Stimulated activated CD4-positive, alpha-beta T cell treated with anti-CD3 and anti-CD28 coated beads, TNF-alpha, amount 100 ng/mL, for 1 hour (primary cell): ENCODE measurements around the gene SPACA9.
A peak's percentile ranks its signal among the peaks of the same experiment; 100 is the strongest.

Experiments used
- DNase-seq, 3 donors: peaks; one replicate each; pipeline ENCODE4 v3.0.0-alpha.2; 2020; ENCODE audit warnings: low read depth in 3 of 3, low spot score in 1 of 3

SPACA9 gene

DNA sequence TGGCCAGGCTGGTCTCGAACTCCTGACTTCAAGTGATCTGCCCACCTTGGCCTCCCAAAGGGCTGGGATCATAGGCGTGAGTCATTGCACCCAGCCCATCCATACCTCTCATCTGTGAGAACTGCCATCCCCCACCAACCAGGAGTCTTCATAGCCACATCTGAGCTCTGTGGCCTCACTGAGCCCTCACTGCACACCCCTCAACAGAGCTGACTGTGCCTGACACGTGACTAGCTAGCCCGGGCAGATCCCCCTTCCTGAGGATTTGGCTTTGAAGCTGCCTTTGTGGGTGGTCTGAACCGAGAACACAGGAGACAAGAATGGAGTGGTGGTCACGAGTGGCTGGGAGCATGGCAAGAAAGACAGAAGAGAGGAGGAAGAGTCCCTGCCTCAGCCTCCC, 16.2 kb upstream of the SPACA9 start:
- DNase-seq = no peak

GRCh38 chr9:132863096-132863495, 15.6 kb upstream of the SPACA9 start:
- DNase-seq = no peak

- DNase-seq = no peak
Observed at GRCh38 chr9:132864277-132864676, 14.4 kb upstream of the SPACA9 start.

- DNase-seq = no peak
Observed at GRCh38 chr9:132864691-132865090, 14.0 kb upstream of the SPACA9 start.

- no peak for DNase-seq
Observed at GRCh38 chr9:132866898-132867297, 11.8 kb upstream of the SPACA9 start.

DNA sequence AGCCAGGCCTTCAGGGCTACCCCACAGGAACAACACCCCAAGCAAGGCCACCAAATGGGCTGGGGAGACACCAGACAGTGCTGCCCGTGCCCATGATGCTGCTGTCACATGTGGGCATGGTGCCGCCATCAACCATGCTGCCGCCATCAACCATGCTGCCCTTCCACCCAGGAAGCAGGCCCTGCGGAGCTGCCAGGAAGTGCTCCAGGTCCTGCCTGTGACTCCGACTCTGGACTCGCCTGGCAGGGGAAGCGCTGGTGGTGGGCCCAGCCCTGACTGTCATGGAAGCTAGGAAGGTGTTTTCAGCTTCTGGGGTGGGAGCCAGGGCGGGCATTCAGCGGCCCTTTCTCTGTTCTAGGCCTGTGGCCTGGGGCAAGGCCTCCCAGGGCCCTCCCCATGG, 9.4 kb upstream of the SPACA9 start:
- DNase-seq = no peak

DNA sequence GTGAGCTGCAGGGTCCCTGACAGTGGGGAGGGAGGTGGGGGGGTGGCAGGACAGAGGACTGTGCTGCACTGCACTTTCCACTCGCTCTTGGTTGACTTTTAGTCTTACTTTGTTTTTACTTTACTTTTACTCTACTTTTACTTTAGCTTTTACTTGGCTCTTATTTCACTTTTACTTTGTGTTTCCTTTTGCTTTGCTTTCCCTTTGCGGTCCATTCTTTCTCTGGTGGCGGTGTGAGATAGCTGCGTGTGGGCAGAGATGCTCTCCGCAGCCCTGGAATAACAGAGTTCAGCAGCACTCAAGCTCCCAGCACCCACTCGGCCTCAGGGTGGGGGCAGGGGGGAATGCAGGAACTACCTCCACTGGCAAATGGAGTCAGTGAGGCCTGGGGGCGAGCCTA, 5.3 kb upstream of the SPACA9 start:
- DNase-seq = no peak

DNA sequence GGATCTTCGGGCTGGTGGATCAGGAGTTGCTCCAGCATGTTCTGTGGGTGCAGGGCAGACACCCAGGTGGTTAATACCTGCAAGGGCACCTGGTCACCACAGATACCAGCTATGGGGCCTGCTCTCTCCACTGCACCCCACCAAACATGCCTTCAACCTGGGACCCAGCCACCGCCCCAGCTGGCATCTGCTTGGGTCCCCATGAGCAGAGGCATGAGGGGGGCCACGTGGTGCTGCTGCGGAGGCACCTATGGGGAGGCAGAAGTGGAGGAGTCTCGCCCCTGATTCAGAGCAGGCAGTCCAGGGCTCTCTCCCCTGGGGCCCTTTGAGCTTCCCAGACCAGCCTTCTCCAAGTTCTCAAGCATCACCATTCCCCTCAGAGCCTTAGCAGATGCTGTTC, 3.5 kb upstream of the SPACA9 start:
- DNase-seq = no peak

DNA sequence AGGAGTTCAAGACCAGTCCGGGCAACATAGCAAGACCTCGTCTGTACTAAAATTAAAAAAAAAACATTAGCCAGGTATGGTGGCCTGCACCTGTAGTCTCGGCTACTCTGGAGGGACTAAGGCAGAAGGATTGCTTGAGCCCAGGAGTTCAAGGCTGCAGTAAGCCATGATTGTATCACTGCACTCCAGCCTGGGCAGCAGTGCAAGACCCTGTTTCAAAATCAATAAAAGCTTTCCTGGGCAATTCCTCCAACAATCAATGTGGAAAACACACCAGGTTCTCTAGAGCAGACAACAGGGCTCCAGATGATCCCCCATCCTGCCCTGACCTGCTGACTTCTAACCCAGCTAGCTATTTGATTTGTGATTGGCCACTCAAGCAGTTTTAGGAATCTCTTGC, 1.8 kb upstream of the SPACA9 start:
- no peak for DNase-seq

DNA sequence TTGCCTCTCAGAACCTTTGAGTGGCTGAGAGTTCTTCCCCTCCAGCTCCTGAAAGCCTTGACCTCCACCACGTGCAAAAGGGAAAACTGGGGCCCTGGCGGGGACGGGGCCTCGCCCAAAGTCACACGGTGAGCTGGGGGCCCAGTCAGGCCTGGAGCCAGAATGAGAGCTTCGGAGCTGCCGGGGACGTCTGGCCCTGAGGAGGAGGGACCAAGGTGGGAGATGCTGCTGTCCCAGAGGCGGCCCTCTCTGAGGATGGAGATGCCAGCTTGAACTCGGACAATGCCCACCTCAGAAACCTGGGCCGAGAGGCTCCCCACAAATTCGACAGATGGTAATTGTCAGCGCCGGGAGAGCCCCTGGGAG, 1.3 kb upstream of the SPACA9 start:
- DNase-seq = no peak

- DNase-seq = peak; percentile 26 to 71 (median 51)
Observed at GRCh38 chr9:132877824-132878694, 639 bp upstream of the SPACA9 start, which contains the start of gene AK8. Gene AK8, minus strand, starts transcription at chr9:132878284. Its CDS starts 29 bp downstream, at chr9:132878255.

DNA sequence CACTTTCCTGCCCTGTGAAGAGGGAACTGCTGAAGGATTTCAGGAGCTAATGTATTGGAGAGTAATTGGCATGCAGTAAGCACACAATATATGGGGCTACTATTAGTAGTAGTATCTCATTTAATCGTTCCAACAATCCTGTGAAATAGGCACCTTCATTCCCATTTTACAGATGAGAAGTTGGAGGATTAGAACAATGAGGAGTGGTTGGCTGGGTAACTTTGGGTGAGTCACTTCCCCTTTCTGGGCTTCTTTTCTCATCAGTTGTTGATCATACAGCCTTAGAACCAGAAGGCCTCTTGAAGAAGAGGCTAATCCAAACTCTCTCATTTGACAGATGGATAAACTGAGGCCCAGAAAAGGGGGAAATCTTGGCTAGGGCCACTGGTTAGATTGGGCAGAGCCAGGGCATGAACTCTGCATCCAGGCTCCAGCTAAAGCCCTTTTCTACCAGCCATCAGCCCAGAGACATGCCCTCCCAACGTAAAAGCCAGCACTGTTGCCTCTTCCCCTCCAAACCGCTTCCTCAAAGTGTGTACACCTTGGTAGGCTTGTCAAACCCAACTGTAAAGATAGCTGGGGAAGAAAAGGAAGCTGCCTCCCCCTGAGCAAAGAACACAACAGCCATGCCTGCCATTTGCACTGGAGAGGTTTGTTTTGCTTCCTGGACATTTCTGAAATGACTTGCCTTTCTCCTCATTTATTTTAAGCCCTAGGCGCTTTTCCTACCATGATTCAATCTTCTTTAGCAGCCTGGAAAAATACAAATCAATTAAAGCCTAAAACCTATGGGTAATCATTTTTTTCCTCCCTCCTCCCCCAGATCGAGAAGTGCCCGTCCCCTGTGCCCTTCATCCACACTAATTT, 992 bp downstream of the SPACA9 start:
- no peak for DNase-seq

- no peak for DNase-seq
Observed at GRCh38 chr9:132880324-132880661, 1.6 kb downstream of the SPACA9 start.

- no peak for DNase-seq
Observed at GRCh38 chr9:132881826-132882225, 3.1 kb downstream of the SPACA9 start.

DNA sequence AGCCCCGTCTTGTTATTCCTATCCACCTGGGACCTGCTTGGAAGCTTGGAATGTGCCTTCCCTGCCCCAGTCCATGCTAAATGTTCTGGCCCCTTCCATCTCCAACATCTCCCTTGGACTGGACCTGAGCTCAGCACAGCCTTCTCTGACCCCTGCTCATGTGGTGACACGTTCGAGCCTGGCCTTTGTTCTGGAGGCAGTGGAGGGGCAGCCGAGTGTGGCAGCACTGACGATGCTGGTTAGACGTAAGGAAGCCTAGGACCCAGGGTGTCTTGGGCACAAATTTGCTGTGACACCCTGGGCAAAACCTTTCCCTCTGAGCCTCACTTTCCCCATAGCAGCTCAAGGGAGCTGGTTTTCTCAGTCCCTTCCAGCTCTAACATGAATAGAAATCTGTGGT, 3.9 kb downstream of the SPACA9 start:
- DNase-seq = no peak

GRCh38 chr9:132883349-132884294, 4.9 kb downstream of the SPACA9 start:
- no peak for DNase-seq

DNA sequence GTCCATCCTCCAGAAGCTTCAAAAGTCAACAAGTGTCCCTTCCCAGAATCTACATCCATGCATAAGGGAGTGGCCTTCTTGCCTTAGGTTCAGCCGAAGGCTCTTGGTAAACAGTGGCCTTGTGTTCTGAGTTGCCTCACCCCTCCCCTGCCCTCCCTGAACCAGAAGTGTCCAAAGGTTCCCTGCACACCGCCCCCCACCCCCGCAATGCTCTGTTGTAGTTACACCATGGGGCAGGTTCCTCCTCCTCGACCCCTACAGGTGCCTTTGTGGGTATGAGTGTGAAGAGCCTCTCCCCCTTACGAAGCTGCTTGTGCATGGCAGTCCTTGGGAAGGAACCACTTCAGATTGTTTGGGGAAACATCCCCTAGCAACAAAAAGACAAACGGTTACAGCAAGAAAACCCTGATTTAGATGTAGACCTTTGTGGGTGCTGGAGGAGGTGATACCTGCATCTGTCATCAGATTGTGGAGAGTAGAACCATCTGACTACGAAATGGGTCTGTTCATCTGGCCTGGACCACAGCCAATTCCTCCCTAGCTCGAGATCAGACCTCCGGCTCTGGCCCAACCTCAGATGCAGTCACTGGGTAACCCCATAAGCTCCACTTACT, 7.1 kb downstream of the SPACA9 start:
- DNase-seq = no peak

- no peak for DNase-seq
Observed at GRCh38 chr9:132886334-132886725, 7.6 kb downstream of the SPACA9 start.

DNA sequence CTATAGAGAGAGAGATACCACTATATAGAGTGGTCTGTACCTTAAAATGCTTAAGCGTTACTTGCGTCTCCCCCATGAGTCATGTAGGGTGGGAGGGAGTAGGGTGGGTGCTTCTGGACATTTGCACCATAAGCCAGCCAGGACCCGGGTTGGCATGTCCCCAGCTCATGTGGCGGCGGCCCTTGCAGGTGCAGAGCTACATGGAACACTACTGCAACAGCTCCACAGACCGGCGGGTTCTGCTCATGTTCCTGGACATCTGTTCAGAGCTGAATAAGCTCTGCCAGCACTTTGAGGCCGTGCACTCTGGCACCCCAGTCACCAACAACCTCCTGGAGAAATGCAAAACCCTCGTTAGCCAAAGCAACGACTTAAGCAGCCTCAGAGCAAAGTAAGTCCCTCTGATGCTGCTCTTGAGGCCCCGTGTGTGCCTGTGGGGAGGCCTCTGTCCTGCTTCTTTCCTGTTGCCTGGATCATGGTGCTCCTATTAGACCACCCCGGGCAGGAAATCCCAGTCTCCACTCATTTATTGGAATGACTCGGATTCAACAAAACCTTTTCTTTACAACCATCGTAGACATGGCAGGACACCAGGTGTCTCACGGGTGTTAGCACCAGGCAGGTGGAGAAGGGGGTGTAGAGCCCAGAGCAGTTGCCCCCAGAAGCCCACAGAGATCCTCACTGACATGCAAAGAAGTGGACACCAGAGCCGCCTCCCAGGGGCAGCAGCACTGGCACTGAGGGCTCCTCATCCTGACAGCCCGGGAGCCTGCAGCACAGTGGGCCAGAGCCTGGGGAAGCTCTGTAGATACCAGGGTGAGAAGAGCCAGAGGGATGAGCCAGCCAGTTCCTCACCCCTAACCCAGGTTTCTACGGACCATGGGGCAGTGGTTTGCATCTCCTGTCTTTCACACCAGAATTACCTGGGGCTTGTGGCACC, 8.8 kb downstream of the SPACA9 start:
- DNase-seq = no peak

GRCh38 chr9:132888151-132888550, 9.5 kb downstream of the SPACA9 start:
- DNase-seq = no peak
